HepG2 (cell line): Measurements from ENCODE around the gene PTPN18.

Experiments used
- MED13 ChIP-seq: sonication (generic); formaldehyde crosslinking; IDR thresholded peaks from 2 replicates; pipeline ENCODE4 v1.5.0; 2020; ENCODE audit warnings: missing genetic modification reagents
- NR2F2 ChIP-seq: IDR thresholded peaks from 2 replicates; pipeline ENCODE4 v1.6.1; 2012; ENCODE audit warnings: low read depth, inconsistent platforms, borderline replicate concordance
- POLR2AphosphoS5 ChIP-seq: IDR thresholded peaks from 2 replicates; pipeline ENCODE4 v1.6.1; 2012; ENCODE audit warnings: low read depth, low read length
- ZFAT ChIP-seq: sonication (generic); formaldehyde crosslinking; conservative IDR thresholded peaks from 2 replicates; pipeline ENCODE4 v1.8.1; 2023; ENCODE audit warnings: missing genetic modification reagents, inconsistent platforms
- ZNF33B ChIP-seq: sonication (generic); formaldehyde crosslinking; IDR thresholded peaks from 2 replicates; pipeline ENCODE4 v1.5.1; 2020; ENCODE audit warnings: mild to moderate bottlenecking, missing genetic modification reagents
- ZNF598 ChIP-seq: sonication (generic); formaldehyde crosslinking; IDR thresholded peaks from 2 replicates; pipeline ENCODE4 v1.5.1; 2020; ENCODE audit warnings: mild to moderate bottlenecking, missing genetic modification reagents, borderline replicate concordance
- TF ChIP-seq, protein P1 (sequence below): sonication (generic); formaldehyde crosslinking; IDR thresholded peaks from 2 replicates; pipeline ENCODE4 v1.8.1; 2022; ENCODE audit warnings: low read depth, mild to moderate bottlenecking, missing genetic modification reagents

DNA sequence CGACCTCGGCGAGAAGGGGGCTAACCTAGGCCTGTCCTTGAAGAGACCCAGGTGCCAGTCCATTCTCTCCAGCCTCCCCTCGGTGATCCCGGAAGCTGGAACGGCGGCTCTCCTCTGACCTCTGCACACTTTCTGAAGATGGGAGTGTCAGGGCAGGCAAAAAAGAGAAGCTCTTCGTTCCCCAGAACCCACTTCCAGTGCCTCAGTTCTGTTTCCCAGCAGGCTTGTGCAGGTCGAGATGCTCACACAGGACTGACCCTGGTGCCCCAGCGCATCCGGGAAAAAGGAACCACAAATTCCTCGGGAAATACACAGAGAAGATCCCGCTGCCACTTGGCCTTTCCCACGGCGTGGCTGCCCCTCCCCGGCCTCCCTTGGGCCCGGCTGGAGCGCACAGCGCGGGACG, 681 bp upstream of the PTPN18 start:
- TF ChIP-seq ZNF598 (CRISPR knock-in tag) (no peak), ZNF33B (CRISPR knock-in tag) (no peak), NR2F2 (no peak), POLR2AphosphoS5 (no peak; the same call in 1 of the 2 replicates), ZFAT (CRISPR knock-in tag) (no peak), MED13 (CRISPR knock-in tag) (no peak)
- TF ChIP-seq, protein P1, sequence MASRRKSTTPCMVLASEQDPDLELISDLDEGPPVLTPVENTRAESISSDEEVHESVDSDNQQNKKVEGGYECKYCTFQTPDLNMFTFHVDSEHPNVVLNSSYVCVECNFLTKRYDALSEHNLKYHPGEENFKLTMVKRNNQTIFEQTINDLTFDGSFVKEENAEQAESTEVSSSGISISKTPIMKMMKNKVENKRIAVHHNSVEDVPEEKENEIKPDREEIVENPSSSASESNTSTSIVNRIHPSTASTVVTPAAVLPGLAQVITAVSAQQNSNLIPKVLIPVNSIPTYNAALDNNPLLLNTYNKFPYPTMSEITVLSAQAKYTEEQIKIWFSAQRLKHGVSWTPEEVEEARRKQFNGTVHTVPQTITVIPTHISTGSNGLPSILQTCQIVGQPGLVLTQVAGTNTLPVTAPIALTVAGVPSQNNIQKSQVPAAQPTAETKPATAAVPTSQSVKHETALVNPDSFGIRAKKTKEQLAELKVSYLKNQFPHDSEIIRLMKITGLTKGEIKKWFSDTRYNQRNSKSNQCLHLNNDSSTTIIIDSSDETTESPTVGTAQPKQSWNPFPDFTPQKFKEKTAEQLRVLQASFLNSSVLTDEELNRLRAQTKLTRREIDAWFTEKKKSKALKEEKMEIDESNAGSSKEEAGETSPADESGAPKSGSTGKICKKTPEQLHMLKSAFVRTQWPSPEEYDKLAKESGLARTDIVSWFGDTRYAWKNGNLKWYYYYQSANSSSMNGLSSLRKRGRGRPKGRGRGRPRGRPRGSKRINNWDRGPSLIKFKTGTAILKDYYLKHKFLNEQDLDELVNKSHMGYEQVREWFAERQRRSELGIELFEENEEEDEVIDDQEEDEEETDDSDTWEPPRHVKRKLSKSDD (CRISPR knock-in tag), result no peak
